HG03575 (cell line): ENCODE results near the gene GPR84.

Source experiments
- ATAC-seq: cut with Tn5 transposase; IDR thresholded peaks from one replicate; pipeline ENCODE4 v1.9.1; 2021; ENCODE audit not compliant: unreplicated experiment, insufficient number of reproducible peaks, low FRiP score; ENCODE audit errors: extremely low read depth

The GPR84 gene

DNA sequence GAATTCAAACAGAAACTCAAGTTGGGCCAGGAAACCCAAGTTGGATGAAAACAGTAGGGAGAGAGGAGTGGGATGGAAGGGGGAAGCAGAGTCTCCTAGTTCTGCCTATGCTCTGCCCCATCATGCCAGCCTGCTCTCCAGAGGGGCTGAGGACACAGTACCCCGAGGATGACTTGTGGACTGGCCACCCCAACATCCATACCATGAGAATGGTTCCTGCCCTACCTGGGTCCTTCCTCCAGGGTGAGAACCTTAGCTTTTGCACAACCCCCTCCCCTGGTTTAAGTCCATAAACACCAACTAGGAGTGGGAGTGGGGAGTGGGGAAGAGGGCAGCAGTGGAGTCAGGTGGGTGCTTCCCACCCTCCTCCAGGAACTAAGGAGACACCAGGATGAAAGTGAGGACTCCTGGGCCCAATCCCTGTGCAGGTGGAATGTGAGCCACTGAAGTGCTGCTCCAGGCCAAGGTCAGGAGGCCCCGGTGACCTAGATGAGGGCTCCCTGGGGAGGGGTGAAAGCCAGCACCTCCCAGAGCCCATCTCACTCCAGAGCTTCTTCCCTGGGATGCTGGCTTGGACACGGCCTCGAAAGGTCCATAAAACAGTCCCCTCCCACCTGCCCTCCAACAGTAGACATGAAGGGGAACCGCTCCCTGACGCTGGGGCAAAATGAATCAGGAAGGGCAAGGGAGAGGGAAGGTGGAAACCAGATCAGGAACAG is 13.7 kb upstream of the GPR84 start:
- ATAC-seq, result no peak

GRCh38 chr12:54377007-54377406 is 12.7 kb upstream of the GPR84 start:
- ATAC-seq, result no peak

GRCh38 chr12:54376596-54376995 is 12.3 kb upstream of the GPR84 start:
- ATAC-seq, result no peak

- no peak for ATAC-seq
These were observed 10.9 kb upstream of the GPR84 start for GRCh38 chr12:54375259-54375579.

GRCh38 chr12:54374562-54375258 is 10.4 kb upstream of the GPR84 start:
- ATAC-seq, result no peak

DNA sequence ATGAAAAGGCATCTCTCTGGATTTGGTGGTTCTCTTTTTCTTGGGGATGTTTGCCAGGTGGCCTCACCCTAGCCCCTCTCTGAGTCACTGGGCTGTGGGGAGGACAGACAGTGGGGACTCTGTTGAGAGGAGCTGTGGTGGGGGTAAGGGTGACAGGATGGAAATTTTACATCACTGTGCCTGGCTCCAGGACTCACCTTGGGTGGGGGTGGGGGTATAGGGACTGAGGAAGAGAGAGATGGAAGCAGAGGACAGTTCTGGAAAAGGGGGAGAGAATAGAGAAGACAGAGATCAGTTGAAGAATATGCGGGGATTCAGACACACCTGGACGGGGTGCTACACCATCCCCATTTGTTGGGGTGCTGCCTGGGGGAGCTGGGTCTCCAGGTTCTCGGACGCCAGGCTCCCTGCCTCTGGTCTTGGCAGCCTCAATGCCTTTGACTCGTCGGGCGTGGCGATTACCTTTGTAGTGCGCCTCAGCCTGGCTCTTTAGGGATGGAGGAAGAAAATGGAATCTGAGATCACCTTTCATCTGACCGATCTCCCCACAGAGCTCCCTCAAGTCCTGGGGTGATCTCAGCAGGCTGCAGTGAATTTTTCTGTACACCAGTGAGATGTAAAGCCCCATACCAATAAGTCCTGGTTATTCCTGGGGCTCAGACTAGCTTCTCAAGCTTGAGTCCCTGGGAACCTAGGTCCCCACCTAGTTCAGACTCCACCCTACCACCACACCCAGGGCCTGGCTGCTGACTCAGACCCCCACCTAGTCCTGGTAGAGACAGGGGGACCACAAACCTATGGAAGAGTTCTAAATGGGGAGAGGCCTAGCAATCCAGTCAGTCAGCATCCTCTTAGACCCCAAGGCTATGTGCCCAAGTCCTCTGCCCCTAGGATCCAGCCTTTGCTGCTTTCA is 9.6 kb upstream of the GPR84 start:
- ATAC-seq, result no peak

- ATAC-seq, result no peak
These were observed 8.0 kb upstream of the GPR84 start for GRCh38 chr12:54372113-54372806.

GRCh38 chr12:54371328-54372112 is 7.2 kb upstream of the GPR84 start:
- no peak for ATAC-seq

DNA sequence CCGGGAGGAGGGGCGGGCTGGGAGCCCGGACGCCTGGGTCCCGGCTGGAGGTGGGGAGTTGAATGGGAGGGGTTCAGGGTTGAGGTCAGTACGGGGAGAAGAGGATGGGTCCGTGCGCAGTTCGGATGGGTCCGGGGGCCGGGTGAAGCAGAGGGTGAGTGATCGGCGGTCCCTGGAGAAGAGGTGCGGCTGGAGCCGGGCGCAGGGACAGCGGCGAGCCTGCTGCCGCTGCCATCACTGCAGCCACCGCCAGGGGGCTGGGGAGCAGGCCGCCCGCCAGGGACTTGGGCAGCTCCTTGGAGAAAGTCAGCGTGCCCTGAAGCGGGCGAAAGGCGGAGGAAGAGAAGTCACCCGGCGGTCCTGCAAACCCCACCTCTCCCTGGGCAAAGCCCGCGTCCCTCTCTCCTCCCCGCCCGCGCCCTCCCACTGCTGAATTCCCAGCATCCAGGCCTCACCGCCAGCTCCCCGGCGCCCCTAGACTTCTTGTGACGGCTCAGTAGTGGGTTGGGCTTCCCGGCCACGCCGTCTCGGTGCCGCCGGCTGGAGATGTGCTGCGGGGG is 6.0 kb upstream of the GPR84 start:
- ATAC-seq, result no peak

DNA sequence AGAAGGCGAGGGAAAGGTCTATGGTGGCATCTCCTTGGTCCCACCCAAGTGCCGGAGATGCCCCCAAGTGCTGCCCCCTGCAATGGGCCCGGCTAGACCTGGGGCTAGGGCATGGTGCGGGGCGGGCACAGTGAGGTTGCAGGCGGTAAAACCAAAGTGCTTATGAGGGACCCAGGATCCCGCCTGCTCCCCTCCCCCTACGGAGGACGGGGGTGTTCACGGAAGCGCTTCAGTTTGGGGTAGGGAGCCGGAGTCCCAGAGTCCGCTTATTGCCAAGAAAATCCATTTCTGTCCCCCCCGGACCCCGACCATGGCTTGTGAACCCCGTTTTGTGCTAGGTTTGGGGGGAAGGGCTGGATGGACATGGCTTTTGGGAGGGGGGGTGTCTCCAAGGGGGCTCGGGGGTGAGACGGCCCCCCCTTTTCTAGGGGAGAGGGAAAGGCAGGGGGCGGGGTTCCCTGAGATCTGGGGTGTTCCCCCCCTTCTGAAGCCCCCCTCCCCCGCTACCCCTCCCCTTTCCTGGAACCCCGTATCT is 5.4 kb upstream of the GPR84 start:
- no peak for ATAC-seq

DNA sequence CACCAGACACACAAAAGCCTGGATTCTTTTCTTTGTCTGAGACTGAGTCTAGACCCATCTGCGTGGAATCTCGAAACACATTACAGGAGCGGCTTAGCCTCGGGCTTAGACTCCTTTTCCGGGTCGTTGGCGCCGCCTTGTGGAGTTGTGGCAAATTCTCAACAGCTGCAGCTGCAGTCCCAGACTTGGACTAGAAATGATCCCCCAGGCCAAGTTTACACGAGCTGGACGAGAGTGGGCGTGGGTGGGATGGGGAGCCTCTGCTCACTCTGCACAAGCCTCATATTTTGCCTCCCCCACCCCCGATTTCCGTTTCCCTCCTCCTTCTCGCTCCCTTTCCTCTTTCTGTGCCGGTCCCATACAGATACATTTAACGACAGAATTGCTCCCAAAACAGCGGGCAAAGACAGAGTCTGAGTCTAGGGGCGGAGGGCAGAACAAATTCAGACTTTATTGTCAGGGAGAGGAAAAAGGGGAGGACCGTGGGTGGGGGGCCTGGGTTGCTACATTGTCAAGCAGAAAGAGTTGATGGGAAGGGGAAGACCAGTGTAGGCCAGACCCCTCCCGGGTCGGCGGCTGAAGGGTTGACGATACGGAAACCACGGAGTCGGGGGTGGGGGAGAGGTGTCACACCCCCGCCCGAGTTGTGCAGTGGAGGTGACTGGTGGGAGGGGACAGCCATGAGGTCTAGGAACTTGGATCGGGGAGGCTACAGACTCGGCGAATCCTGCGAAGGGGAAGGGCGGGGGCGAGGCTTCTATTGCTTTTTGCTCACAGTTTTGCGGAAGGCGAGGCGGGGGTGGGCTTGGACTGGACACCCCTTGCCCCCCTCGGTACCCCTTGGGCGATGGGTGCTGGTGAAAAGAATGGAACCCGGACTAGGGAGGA is 4.7 kb upstream of the GPR84 start:
- no peak for ATAC-seq

DNA sequence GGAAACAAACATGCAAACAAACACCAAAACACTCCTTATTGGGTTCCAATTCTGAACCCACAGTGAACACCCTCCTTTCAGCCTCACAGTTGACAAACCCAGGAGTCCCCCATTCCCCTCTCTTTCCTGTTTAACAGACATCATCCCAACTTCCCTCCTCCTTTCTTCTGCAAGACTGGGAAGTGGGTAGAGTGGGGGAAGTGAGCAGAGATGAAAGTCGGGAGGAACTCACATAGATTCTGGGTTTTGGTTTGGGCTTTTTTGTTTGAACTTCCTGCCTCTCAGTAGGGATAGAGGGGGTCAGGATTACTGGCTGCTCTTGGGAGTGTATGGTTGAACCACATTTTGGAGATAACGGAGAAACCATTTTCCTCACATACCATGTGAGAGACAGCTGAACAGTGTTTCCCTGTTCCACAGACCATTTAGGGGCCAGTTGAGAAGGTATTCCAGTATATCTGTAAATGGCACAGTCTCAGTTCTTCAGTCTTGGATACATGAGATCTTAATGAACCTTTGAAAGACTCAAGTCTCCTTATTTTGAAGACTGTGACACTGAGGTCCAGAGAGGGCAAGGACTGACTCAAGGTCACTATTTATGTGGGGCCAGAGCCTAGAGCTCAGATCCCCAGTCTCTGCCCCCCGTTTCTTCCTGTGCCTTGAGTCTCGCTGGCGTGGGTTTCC is 3.9 kb upstream of the GPR84 start:
- ATAC-seq, result no peak

GRCh38 chr12:54363618-54364017 is 668 bp downstream of the GPR84 start:
- ATAC-seq, result no peak

DNA sequence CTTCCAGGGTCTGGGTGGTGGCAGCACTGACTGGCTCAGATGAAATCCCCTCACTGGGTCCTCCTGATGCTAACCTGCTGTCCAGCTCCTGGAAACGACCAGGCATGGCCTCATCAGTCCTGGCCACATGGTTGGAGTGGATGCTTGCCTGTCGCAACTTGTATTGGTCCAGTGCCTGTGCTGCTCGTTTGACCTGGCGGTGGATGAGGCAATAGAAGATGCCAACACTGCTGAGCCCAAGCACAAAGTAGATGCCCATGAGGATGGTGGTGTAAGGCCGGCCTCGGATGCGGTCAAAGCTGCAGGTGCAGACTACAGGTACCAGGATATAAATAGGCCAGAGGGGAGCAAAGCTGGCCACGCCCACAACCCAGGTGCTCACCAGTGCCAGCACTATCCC is 1.2 kb downstream of the GPR84 start:
- no peak for ATAC-seq

DNA sequence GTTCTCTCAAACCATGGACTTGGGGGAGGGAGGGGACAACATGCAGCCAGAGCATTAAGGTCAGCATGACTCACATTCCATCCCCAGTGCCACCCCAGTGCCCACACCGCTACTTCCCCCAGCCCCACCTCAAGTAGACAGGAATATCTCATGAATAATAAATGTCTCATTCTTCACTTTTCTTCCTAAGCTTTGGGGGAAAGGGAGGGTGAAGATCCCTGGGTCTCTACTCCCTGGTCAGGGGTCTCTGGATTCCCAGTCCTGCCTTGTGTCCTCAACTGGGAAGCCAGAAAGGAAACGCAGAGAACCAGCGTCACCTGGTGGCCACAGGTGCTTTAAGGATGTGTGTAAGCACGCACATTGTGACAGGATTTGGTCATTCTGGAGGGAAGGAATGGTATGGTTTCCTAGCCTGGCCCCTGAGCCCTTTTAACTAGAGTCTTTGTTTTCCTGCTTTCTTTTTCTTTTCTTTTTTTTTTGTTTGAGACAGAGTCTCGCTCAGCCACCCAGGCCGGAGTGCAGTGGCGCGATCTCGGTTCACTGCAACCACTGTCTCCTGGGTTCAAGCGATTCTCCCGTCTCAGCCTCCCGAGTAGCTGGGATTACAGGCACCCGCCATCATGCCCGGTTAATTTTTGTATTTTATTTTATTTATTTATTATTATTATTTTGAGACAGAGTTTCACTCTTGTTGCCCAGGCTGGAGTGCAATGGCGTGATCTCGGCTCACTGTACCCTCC is 3.4 kb downstream of the GPR84 start:
- no peak for ATAC-seq

DNA sequence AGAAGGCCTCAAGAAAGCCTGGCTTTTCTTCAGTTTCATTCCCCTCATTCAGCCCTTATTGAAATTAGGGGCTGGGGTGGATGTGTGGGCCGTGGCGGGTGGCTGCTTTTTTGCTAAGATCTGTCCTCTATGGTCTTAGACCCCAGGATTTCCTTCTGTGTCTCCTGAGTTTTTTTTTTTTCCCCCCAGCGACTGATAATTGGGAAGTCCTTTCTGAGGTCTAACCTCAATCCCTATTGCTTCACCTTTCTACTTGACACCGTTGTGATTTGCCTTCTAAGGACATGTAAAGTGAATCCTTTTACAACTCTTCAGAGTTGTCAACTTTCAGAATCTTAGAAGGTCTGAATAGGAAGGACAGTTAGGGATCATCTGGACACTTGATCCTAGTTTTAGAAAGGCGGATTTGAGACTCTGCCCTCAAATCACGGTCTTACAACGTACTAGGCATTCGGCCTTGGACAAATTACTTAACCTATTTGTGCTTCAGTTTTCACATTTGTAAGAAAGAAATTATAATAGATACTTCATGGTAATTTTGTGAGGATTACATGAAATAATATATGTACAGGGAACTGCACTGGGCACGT is 4.4 kb downstream of the GPR84 start:
- ATAC-seq, result no peak
